ENCODE measurements around the gene SLC3A2.
"Not testable (repeated sequence)": the region's sequence is repeated elsewhere in the genome, so short reads cannot be mapped to it uniquely, and the experiment has no call there.

SLC3A2 gene

GRCh38 chr11:62880803-62881578, at the start of gene SLC3A2:
SLC3A2 (plus strand) TSS chr11:62880896; CDS start chr11:62881024, 128 bp downstream.
- peak; percentile 76 to 85 for DNase-seq

- DNase-seq = no peak
Observed at GRCh38 chr11:62830904-62831519, 49.7 kb upstream of the SLC3A2 start.

DNA sequence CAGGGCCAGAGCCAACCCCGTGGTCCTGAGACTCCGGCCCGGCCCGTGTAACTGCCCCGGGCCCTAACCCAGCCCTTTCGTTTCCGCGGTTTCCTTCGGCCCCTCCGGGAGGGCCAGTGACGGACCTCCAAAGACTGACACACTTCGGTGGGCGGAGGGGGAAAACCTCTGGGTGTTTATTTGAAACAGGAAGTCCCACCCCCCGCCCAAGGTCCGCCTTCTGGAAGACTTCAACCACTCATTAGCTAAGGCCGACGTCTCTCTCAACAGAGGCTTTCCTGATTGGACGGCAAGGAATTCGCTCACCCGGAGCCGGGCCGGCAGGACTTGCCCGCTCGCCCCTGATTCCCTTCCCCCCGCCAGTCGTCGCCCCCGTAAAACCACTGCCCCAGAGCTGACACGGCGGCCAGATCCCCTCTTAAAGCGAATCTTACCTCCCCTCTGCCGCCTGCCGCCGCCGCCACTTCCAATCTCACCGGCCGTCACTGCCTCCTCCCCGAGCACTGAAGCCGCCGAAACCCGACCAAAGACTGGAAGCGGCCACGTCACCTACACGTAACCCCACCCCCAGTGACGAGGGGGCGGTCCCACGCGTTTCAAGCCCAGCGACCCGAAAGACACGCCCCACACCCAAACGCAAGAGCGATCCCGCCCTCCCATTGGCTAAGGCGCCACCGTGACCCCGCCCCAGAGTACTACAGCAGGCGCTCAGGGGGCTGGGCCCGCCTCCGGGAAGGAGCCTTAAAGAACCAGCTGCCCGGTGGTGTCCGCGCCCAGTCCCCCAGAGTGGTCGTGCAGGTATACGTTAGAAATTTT, 49.0 kb upstream of the SLC3A2 start, which contains the start of gene STX5:
Gene STX5 (minus strand): TSS at position 532 of the 816 bp plus-strand sequence. CDS start 808 bp downstream, outside the sequence.
- peak; percentile 97 to 98 for DNase-seq

DNA sequence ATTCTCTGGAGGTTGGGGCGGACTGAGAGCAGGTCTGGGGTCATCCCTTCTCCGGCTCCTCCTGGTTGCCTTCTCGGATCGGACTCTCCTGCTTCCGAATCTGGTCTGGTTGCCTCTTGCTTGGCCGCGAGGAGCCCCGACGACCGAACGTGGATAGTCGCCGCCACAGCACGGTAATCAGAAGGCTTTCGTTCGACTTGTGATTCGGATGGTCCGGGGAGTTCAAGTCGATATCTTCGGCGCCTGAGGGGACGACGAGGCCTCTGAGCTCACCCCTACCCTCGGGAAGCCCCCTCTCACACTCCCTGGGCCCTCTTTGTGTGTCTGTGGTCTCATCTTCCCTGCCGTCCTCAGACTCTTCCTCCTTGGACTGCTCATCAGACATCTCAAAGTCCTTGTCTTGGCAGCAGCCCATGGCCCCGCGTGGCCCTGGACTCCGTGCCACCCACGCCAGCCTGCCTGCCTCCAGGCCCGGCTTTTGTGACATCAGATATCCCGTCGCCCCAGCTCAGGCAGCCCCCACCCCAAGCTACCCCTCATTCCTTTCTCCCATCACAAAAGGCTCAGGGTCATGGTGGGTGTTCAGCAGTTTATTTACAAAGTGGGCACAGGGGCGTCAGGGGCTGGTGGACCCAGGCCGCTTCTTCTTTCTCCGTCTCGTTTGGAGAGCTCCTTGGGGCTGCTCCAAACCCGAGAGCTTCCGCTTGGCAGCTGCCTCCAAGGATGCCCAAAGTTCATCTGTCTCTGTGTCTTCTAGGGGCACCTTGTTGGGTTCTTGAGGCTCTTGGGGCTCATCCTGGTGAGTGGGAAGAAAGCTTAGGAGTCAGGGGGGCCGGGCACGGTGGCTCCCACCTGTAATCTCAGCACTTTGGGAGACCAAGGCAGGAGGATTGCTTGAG, 48.1 kb upstream of the SLC3A2 start, which contains the start of gene TEX54:
Gene TEX54 (minus strand): TSS at position 506 of the 899 bp plus-strand sequence.
- DNase-seq = peak in 1 of 2 experiments; percentile 36

DNA sequence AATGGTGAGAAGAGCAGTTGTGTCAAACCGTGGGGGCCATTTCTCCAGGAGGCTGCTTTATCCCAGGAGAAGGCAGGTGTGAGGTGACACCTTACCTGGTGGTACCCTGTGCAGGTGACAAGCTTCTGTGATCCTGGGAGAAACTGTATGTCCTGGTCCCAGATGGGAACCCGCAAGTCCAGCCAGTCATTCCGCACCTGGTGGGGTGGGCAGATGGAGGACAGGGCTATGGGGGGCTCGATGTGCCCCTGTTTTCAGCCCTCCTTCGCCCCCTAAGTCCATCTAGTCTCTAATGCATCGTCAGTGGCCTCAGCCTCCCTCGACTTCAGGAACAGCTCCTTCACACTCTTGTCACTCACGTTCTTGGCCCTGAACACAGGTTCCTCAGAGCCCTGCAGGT, 45.4 kb upstream of the SLC3A2 start:
- no peak for DNase-seq

GRCh38 chr11:62839050-62839945, 41.4 kb upstream of the SLC3A2 start, which contains the start of gene WDR74:
WDR74 (minus strand) TSS chr11:62839590; CDS start chr11:62839570, 20 bp downstream.
- peak; percentile 85 to 93 for DNase-seq

- DNase-seq = peak; percentile 37 to 61
Observed at GRCh38 chr11:62840721-62841360, 39.9 kb upstream of the SLC3A2 start.

- DNase-seq = peak; percentile 91 to 99
Observed at GRCh38 chr11:62841361-62842170, 39.1 kb upstream of the SLC3A2 start.

DNA sequence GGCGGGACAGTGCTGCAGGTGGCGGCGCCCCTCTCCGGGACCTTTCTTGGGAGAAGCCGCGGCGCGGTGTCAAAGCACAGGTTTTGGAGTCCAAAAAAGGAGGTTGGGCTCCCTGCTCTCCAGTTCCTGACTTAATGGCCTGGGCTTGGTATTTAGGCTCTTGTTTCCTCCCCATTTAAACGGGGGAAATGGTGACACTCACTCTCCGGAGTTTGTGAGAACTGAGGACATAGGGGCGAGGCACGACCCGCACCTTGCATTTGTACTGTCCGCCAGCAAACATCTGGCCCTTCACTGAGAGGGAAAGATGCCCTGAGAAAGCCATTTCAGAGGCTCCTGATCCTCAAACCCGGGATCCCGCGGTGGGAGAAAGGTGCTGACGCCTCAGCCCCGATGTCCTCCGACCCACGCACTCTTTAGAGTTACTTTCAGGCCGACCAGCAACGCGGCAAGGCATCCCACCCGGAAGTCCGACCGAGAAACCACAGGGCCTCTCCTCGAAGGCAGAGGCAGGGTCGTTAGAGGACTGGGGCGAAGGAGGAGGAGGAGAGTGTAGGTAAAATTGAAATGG, 38.4 kb upstream of the SLC3A2 start:
- DNase-seq = no peak

- DNase-seq = not testable (repeated sequence)
Observed at GRCh38 chr11:62842891-62843290, 37.8 kb upstream of the SLC3A2 start.

GRCh38 chr11:62843466-62843865, 37.2 kb upstream of the SLC3A2 start:
- no peak for DNase-seq

DNA sequence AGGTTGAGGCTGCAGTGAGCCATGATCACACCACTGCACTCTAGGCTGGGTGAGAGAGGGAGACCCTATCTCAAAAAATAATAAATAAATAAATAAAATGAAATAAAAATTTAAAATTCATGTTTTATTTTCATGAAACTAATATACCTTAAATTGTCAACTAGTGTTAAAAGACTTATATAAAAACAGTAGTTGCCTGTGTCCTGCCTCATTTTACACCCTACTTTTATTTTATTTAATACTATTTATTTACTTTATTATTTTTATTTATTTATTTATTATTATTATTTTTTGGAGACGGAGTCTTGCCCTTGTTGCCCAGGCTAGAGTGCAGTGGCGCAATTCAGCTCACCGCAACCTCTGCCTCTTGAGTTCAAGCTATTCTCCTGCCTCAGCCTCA, 36.5 kb upstream of the SLC3A2 start:
- DNase-seq = no peak

DNA sequence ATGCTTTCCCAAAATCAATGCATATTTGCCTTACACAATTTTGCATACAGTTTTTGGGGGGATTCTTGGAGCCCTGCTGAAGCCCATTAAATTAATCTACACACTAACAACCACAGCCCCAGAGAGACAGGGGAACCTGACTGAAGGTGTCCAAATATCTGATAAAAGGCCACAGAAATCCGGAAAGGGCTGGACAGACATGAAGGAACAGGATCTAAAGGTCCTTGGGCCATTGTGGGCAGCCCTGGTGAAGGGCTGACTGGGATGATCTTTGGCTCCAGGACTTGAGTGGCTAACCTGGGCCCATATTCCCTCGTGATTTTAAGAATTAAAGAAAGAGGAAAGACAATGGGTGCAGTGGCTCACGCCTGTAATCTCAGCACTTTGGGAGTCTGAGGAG, 34.5 kb upstream of the SLC3A2 start:
- no peak for DNase-seq

- DNase-seq = no peak
Observed at GRCh38 chr11:62847767-62848314, 32.9 kb upstream of the SLC3A2 start.

- no peak for DNase-seq
Observed at GRCh38 chr11:62850911-62851806, 29.5 kb upstream of the SLC3A2 start.

DNA sequence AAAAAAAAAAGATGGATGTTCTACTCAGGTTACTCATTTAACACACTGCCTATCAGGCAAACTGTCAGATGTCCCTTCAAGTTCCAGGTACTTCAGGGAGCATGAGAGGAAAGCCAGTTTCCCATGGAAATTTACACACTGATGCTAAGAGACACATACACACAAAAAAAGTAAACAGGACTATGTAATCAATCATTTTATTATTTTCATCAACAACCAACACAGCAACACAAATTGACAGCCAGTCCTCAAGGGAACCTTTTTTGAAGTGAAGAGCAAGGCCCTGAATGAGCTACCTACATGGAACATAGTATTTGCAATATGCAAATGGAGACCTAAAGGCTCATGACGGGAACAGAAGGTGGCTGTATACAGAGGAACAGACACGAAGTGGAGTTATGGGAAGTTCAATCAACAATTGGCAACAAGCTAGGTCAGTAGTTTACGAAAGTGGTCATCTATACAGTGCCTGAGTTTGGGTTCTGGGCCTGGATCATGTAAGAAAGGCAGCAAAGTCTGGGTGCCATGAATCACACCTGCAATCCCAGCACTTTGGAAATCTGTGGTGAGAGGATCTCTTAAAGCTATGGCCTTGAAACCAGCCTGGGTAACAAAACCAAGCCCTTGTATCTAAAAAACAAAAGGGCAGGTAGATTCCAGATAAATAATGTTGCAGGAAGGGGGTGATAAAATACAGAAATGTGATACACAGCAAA, 28.7 kb upstream of the SLC3A2 start:
- no peak for DNase-seq
